Measurements from ENCODE around the gene ATP10B. TPM values are rescaled to one million over a fixed set of nuclear protein-coding genes. Genes with fewer than 3 reads are reported as not detected.

The ATP10B gene
- total RNA-seq, 1 donor from 2014 or later = 0.13 TPM

GRCh38 chr5:160514866-160515265, 337.1 kb downstream of the ATP10B start:
- DNase-seq (ENCODE audit: low read depth in 2 of 2) = no peak

- DNase-seq (ENCODE audit: low read depth in 2 of 2) = no peak
Observed at GRCh38 chr5:160514191-160514590, 337.8 kb downstream of the ATP10B start.

GRCh38 chr5:160513485-160513884, 338.5 kb downstream of the ATP10B start:
- no peak for DNase-seq (ENCODE audit: low read depth in 2 of 2)

Measured in dermis microvascular lymphatic vessel endothelial cell (primary cell).